Stimulated activated CD4-positive, alpha-beta T cell treated with anti-CD3 and anti-CD28 coated beads, Interleukin-12 subunit alpha, Interleukin-12 subunit beta, amount 100 ng/mL, for 48 hours (primary cell): ENCODE data around the gene CPED1.

ENCODE experiments used
- DNase-seq, 3 donors: peaks; one replicate each; pipeline ENCODE4 v3.0.0-alpha.2; 2020; ENCODE audit warnings: low read depth in 2 of 3, low spot score in 1 of 3

CPED1 gene

GRCh38 chr7:121337398-121337797 lies 348.9 kb downstream of the CPED1 start:
- DNase-seq = no peak

- no peak for DNase-seq
Measured at GRCh38 chr7:121339082-121339481, 350.6 kb downstream of the CPED1 start.

- DNase-seq = no peak
Measured at GRCh38 chr7:121341933-121342332, 353.4 kb downstream of the CPED1 start.

- DNase-seq = no peak
Measured at GRCh38 chr7:121342631-121343030, 354.1 kb downstream of the CPED1 start.

- no peak for DNase-seq
Measured at GRCh38 chr7:121343302-121343701, 354.8 kb downstream of the CPED1 start.

GRCh38 chr7:121344093-121344492 lies 355.6 kb downstream of the CPED1 start:
- DNase-seq = no peak

GRCh38 chr7:121344497-121344896 lies 356.0 kb downstream of the CPED1 start:
- no peak for DNase-seq
